Uterus (tissue), 2 donors: Measurements from ENCODE around the gene S100PBP.

ENCODE experiments used
- CTCF ChIP-seq, 4 experiments: fragments of 200-600 bp in 2 of 4; fragments of 450-650 bp in 2 of 4; sonication (generic) in 2 of 4; IDR thresholded peaks; one replicate each; pipeline ENCODE4 v1.5.1; 2016 to 2019; ENCODE audit warnings: antibody characterized with exemption in 4 of 4, mild to moderate bottlenecking in 2 of 4, moderate library complexity in 1 of 4
- POLR2A ChIP-seq, 2 donors: fragments of 450-650 bp; IDR thresholded peaks; one replicate each; pipeline ENCODE4 v1.6.1; 2016; ENCODE audit warnings: antibody characterized with exemption in 2 of 2, mild to moderate bottlenecking in 1 of 2, moderate library complexity in 1 of 2

GRCh38 chr1:32899586-32900296, 82.3 kb downstream of the S100PBP start:
- TF ChIP-seq POLR2A (IDR thresholded peaks at IDR 0.05) (no peak), CTCF (IDR thresholded peaks at IDR 0.05) (no peak)
